ENCODE measurements around the gene KPNB1.

The KPNB1 gene

DNA sequence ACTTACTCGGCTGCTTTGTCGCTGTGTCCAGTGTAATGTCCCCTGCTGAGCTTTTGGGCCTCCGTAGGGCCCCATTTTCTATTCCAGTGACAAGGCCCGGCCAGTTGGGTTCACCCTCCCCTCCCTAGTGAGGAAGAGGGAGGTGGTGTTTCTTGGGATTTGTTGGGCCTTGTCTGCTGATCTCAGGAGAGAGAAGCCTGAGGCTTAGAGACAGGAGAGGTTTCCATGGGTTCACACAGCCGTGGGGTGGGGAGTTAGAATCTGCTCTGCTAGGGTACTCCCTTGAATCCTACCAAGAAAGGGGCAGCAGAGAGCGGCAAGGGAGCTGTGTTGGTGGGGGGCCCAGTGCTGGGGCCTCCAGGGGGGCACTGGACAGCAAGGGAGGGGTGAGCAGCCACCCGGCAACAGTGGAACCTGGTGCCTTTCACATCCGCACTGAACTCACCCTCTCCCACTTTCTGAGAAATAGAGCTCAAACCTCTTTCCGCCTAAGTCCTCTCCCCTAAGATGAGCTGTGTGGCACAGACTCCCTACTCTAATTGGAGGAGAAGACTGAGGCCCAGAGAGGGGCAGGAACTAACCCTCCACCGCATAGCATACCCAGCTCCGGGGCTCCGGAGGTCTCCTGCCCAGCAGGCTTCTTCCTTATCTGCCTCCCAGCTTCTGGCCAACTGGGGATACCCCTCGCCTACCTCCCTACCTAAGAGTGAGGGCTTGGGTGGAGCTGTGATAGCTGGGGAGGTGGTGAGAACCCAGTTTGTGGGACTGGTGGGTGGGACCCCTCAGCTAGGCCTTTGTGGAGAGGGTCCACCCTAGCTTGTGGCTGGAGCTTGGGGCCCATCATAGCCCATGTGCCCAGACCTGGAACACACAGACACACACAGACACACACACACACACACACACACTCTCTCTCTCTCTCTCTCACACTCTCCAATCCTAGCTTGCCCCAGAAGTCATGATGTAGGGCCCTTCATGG is 51.0 kb downstream of the KPNB1 start:
- DNase-seq (ENCODE audit: low read depth) = no peak
- TF ChIP-seq, protein P1, sequence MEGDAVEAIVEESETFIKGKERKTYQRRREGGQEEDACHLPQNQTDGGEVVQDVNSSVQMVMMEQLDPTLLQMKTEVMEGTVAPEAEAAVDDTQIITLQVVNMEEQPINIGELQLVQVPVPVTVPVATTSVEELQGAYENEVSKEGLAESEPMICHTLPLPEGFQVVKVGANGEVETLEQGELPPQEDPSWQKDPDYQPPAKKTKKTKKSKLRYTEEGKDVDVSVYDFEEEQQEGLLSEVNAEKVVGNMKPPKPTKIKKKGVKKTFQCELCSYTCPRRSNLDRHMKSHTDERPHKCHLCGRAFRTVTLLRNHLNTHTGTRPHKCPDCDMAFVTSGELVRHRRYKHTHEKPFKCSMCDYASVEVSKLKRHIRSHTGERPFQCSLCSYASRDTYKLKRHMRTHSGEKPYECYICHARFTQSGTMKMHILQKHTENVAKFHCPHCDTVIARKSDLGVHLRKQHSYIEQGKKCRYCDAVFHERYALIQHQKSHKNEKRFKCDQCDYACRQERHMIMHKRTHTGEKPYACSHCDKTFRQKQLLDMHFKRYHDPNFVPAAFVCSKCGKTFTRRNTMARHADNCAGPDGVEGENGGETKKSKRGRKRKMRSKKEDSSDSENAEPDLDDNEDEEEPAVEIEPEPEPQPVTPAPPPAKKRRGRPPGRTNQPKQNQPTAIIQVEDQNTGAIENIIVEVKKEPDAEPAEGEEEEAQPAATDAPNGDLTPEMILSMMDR (IDR thresholded peaks at IDR 0.05; ENCODE audit: low read length, missing control alignments) = no peak
- H3K4me3 ChIP-seq (replicated peaks; ENCODE audit: low read depth, low read length) = no peak overlapping the region

DNA sequence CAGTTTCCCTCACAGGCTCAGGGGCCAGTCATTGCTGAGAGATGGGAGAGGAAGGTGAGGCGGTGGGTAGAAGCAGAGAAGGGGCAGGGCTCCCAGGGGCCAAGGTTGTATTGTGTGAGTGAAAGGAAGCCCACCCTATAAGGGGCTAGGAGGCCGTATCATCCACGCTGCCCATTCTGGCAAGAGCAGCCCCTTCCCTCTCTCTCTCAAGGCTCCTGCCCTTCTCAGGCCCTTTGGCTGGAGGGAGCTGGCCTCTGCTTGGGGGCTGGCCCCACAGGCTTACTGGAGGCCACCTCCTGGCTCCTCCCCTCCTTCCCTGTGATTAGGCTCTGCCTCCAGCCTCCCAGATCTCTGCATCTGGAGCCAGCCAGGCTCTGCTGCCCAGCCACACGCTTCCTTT is 51.9 kb downstream of the KPNB1 start:
- TF ChIP-seq, protein P1 (IDR thresholded peaks at IDR 0.05; ENCODE audit: low read length, missing control alignments) = no peak
- no peak overlapping the region for H3K4me3 ChIP-seq (replicated peaks; ENCODE audit: low read depth, low read length)
- no peak for DNase-seq (ENCODE audit: low read depth)

DNA sequence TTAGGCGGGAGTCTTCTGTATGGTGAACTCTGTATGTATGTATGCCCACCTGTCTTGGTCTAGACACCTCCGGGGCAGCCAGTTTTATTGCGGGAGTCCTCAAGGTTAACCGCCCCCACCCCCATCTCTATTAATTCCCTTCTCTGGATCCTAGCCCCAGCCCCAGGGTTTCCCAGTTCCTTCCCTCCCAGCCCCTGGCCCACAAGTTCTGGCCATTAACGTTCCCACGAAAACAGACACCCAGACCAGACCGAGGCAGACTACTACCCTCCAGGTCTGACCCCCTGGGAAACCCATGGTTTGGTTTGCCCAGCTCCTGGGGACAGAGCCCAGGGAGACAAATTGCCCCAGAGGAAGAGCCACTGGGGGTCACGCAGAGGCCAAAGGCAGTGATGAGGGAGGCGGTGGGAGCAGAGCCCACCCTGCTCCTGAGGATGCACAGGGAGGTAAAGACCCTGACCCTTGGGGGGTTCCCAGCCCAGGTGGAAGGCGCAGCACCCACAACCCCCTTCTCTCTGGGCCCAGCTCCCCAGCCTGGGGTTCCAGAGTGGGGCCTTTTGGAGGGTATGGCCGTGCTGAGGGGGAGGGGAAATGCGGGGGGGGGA is 52.8 kb downstream of the KPNB1 start:
- H3K4me3 ChIP-seq (replicated peaks; ENCODE audit: low read depth, low read length) = no peak overlapping the region
- TF ChIP-seq, protein P1 (IDR thresholded peaks at IDR 0.05; ENCODE audit: low read length, missing control alignments) = no peak
- no peak for DNase-seq (ENCODE audit: low read depth)

DNA sequence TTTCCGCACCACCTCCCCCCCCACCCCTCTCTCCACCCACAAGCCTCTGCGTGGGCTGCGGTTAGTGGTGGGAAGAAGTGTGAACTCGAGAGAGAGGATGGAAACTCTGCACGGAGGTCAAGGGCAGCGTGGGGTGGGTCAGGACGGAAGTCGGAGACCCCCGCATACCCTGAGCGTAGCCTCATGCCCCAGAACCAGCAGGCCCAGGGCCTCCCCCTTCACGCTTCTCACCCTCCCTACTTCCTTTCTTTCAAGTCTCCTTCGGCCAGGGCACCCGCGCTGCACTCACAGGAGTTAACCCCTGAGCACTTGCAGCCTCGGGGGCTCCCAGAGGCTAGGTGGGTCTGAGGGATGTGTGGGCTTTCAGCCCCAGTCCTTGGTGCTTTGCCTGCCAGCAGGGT is 53.5 kb downstream of the KPNB1 start:
- TF ChIP-seq, protein P1 (IDR thresholded peaks at IDR 0.05; ENCODE audit: low read length, missing control alignments) = no peak
- no peak for DNase-seq (ENCODE audit: low read depth)
- H3K4me3 ChIP-seq (replicated peaks; ENCODE audit: low read depth, low read length) = no peak overlapping the region

DNA sequence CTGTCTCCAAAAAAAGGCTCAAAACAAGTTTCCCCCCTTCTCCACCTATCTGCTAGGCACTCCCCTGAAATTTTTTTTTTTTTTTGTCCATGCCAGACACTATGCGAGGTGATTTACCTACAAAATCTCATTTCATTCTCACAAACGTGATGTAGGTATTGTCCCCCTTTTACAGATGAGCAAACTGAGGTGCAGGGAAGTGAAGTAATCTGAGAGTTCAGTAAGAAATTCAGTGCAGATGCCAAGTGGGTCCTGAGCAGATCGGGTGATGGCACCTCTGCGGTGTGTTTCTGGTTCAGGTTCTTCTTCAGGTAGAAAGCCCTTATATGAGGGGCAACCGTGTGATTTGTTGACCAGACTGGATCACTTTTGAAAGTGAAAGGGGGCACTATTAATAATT is 54.0 kb downstream of the KPNB1 start:
- H3K4me3 ChIP-seq (replicated peaks; ENCODE audit: low read depth, low read length) = no peak overlapping the region
- TF ChIP-seq, protein P1 (IDR thresholded peaks at IDR 0.05; ENCODE audit: low read length, missing control alignments) = no peak
- DNase-seq (ENCODE audit: low read depth) = no peak

DNA sequence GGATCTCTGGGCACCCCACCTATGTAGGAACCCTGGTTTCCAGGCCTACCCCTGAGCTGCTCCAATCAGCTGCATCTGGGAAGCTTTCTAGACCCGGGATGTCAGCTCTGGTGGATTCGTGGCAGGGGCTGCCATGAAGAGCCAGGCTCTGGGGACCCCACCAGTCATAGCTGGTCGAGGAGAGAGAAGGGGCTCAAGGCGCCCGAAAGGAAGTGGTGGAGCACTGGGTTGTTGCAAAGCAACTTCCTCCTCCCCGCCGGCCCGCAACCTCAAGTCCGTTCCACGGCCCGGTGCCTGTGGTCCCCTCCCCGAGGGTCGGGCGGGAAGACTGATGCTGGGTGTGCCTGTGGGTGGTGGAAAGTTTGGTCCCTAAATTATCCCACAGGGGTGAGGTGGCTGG is 54.4 kb downstream of the KPNB1 start:
- DNase-seq (ENCODE audit: low read depth) = no peak
- TF ChIP-seq, protein P1 (IDR thresholded peaks at IDR 0.05; ENCODE audit: low read length, missing control alignments) = no peak
- H3K4me3 ChIP-seq (replicated peaks; ENCODE audit: low read depth, low read length) = no peak overlapping the region

Measured in fibroblast of pulmonary artery (primary cell).